Measurements from ENCODE around the gene ATP5F1C. TPM values are rescaled to one million over a fixed set of nuclear protein-coding genes. Genes with fewer than 3 reads are reported as not detected.

Gene ATP5F1C
- total and polyA plus RNA-seq, 10 of the 15 experiments (the other 5 are each of a cell fraction or from before 2014, with no cell fraction given) = 307 to 978 (median 454) TPM

- no peak for TF ChIP-seq RUNX3 (IDR thresholded peaks at IDR 0.05; ENCODE audit: low read length)
- no peak for TF ChIP-seq PAX8 (IDR thresholded peaks at IDR 0.05)
- no peak for TF ChIP-seq MXI1 (IDR thresholded peaks at IDR 0.05; ENCODE audit: low read depth, low read length)
- TF ChIP-seq PRDM15 (CRISPR knock-in tag; IDR thresholded peaks at IDR 0.05) = no peak
- no peak for TF ChIP-seq MTA3 (IDR thresholded peaks at IDR 0.05; ENCODE audit: borderline replicate concordance, low read length)
- 0 out of 2 replicates have a peak, but pooled peaks have one; percentile 57 for TF ChIP-seq ZNF217 (IDR thresholded peaks at IDR 0.05)
- no peak for TF ChIP-seq TCF3 (IDR thresholded peaks at IDR 0.05; ENCODE audit: borderline replicate concordance, insufficient read depth, low read depth, low read length)
- no peak for TF ChIP-seq CEBPB (IDR thresholded peaks at IDR 0.05; ENCODE audit: borderline replicate concordance in 1 of 2, low read depth in 2 of 2, low read length in 2 of 2)
- no peak for TF ChIP-seq SREBF2 (IDR thresholded peaks at IDR 0.05; ENCODE audit: low read length)
- no peak for TF ChIP-seq YY1 (IDR thresholded peaks at IDR 0.05; ENCODE audit: low read depth, low read length)
- TF ChIP-seq HDGF (IDR thresholded peaks at IDR 0.05) = no peak
- TF ChIP-seq BCL11A (IDR thresholded peaks at IDR 0.05; ENCODE audit: low read depth, low read length) = no peak
- no peak for TF ChIP-seq ZBTB4 (CRISPR knock-in tag; IDR thresholded peaks at IDR 0.05)
- TF ChIP-seq SMAD5 (IDR thresholded peaks at IDR 0.05; ENCODE audit: low read depth) = no peak
- TF ChIP-seq TAF1 (IDR thresholded peaks at IDR 0.05; ENCODE audit: borderline replicate concordance, low read depth, low read length) = no peak
- TF ChIP-seq ZBTB40 (IDR thresholded peaks at IDR 0.05; ENCODE audit: borderline replicate concordance) = 0 out of 2 replicates have a peak, but pooled peaks have one; percentile 43
- no peak for TF ChIP-seq SMAD1 (IDR thresholded peaks at IDR 0.05; ENCODE audit: low read depth, partially characterized antibody)
- no peak for TF ChIP-seq EZH2 (IDR thresholded peaks at IDR 0.05; ENCODE audit: borderline replicate concordance, control insufficient read depth, low read depth, low read length)
Observed at GRCh38 chr10:7817984-7818294, 30.0 kb downstream of the ATP5F1C start (continued).
